BJ (cell line): ENCODE data around the gene GLDC. TPM values are rescaled to one million over a fixed set of nuclear protein-coding genes. Genes with fewer than 3 reads are reported as not detected.
"Not testable (repeated sequence)": the region's sequence is repeated elsewhere in the genome, so short reads cannot be mapped to it uniquely, and the experiment has no call there.

ENCODE experiments used
- CTCF ChIA-PET: fragments of 350-600 bp; formaldehyde crosslinking; extraction: SDS; loops from one replicate; lab custom pipeline; 2021; ENCODE audit warnings: antibody characterized with exemption, inconsistent platforms; lab: Yijun Ruan, JAX
- POLR2A ChIA-PET: fragments of 300-600 bp; sonication (Branson Sonifier 250); formaldehyde crosslinking; extraction: SDS; loops from one replicate; lab custom pipeline; 2021; ENCODE audit warnings: antibody characterized with exemption; lab: Charles Lee
- DNase-seq: peaks from one replicate; pipeline ENCODE4 v3.0.0-alpha.2; 2011; ENCODE audit warnings: low read depth
- H3K27me3 ChIP-seq: 2 replicates; pipeline ENCODE4 v1.6.0; 2011; ENCODE audit warnings: low read length; ENCODE audit not compliant: control insufficient read depth, insufficient read depth
- H3K36me3 ChIP-seq: 2 replicates; pipeline ENCODE4 v1.5.1; 2011; ENCODE audit warnings: low read length; ENCODE audit not compliant: control insufficient read depth, insufficient read depth
- H3K4me3 ChIP-seq: 2 replicates; pipeline ENCODE4 v1.5.1; 2011; ENCODE audit warnings: low read depth, mild to moderate bottlenecking, control low read depth, low read length
- CTCF ChIP-seq: IDR thresholded peaks from 2 replicates; pipeline ENCODE4 v1.5.1; 2011; ENCODE audit warnings: low read depth, mild to moderate bottlenecking, control low read depth, inconsistent platforms, low read length, moderate library complexity; ENCODE audit not compliant: insufficient read depth
- polyA plus RNA-seq: library from polyadenylated mRNA; depleted of rRNA; stranded (reverse); fragments of >200 nt; gene quantifications from 2 replicates; pipeline ENCODE4 v1.2.3, GENCODE V29; 2011

The GLDC gene
- polyA plus RNA-seq, 1 experiment = 0.28 TPM

DNA sequence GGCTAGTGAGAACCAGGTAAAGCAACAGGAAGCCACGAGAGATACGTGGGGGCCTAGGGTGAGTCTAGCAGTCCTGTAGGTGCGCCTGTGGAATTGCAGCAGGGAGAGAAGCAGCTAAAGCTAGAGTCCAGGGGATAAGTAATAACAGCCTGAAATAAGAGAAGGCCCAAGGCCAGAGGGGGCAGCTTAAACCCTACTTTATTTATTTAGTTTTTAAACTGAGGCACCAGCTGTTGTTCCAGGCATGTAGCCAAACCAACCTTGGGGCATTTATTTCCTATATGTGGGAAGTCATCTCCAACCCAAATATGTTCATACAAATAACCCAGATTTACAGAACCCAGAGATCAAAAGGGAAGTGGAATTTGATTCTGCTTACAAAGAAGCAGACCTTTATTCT is 93.5 kb downstream of the GLDC start:
- no peaks in the 10 kb centered on the region for H3K27me3 ChIP-seq
- TF ChIP-seq CTCF = peak; percentile 35
- no peaks in the 10 kb centered on the region for H3K36me3 ChIP-seq
- H3K4me3 ChIP-seq = no peak overlapping the region
- ChIA-PET CTCF (interaction anchor here (1.8 to 1.9 kb wide), 3 partner anchors 9 to 13 kb away, joined by 9 read pairs; no protein-coding TSS in a partner anchor), POLR2A (no interaction called here)
- peak; percentile 4 for DNase-seq

DNA sequence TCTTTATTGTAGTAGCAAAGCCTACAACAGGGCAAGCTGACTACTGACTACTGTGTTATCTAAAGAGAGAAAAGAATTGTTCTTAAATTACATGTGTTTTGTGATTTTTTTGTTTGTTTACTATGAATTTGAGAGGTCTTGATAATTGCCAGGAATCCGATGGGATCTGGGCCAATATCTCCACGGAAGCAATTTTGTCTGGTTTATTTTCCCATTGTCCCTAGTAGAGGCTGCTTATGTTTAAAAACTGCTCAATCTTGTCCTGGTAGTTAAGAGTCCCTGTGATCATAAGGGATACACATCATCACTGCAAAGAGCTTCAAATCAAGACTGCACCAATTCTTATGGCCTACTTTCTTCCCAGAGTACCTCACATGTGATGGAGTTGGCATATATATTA is 94.4 kb downstream of the GLDC start:
- TF ChIP-seq CTCF = no peak
- no peak overlapping the region for H3K4me3 ChIP-seq
- POLR2A ChIA-PET = no interaction called here
- H3K27me3 ChIP-seq = no peaks in the 10 kb centered on the region
- CTCF ChIA-PET = no interaction called here
- H3K36me3 ChIP-seq = no peaks in the 10 kb centered on the region
- no peak for DNase-seq

DNA sequence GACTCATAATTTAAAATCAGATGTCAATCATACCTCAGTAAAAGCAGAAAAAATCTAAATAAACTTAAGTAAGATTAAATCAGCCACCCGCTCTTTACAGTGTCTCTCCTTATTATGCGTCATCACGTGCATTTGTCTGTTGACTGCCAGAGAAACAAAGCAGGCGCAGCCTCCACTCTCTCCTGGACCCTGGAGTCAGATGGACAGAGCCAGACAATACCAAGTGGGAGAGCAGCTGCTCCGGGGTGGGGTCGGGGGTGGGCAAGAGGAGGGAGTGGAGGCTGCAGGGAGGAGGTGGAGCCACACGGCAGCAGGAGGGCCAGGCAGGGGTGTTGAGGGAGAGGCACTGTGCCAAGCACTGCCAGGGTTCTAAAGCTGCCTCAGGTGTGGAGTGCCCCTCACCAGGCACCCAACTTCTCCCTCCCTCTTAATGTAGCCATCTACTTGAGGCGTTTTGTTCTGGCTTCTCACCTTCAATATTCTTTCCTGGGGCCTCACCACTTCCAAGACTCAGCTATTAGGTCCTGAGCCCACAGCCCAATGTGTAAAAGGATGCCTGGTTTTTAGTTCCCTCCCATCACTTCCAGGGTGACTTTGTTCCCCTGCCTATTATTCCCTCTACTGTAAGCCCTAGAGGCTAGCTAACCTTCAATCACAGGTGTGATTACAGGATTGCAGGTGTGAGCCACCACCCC is 96.3 kb downstream of the GLDC start:
- no peak for DNase-seq
- ChIA-PET CTCF (interaction anchor here (0.8 kb wide), 1 partner anchor 29 kb away, joined by 4 read pairs; no protein-coding TSS in a partner anchor), POLR2A (no interaction called here)
- Histone ChIP-seq H3K36me3 (no peaks in the 10 kb centered on the region), H3K27me3 (no peaks in the 10 kb centered on the region), H3K4me3 (no peak overlapping the region)
- TF ChIP-seq CTCF = no peak

DNA sequence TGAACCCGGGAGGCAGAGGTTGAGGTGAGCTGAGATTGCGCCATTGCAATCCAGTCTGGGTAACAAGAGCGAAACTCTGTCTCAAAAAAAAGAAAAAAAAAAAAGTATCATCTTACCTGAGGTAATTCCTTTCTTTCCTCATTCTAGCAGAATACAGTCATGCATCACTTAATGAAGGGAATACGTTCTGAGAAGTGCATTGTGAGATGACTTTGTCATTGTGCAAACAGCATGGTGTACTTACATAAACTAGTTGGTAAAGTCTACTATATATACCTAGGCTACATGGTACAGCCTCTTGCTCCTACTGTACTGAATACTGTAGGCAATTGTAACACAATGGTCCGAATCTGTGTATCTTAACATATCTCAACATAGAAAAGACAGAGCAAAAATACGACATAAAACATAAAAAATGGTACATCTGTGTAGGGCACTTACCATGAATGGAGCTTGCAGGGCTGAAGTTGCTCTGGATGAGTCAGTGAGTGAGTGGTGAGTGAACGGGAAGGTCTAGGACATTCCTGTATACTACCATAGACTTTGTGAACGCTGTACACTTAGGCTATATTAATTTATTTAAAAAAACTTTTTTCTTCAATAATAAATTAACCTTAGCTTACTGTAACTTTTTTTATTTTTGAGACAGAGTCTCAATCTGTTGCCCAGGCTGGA is 100.4 kb downstream of the GLDC start:
- POLR2A ChIA-PET = no interaction called here
- no peak overlapping the region for H3K4me3 ChIP-seq
- TF ChIP-seq CTCF = no peak
- H3K27me3 ChIP-seq = peaks cover 3% of the 10 kb centered on the region; the same call in 1 of the 2 replicates
- DNase-seq = no peak
- CTCF ChIA-PET = interaction anchor here (0.7 kb wide), 1 partner anchor 20 kb away, joined by 3 read pairs; no protein-coding TSS in a partner anchor
- no peaks in the 10 kb centered on the region for H3K36me3 ChIP-seq

DNA sequence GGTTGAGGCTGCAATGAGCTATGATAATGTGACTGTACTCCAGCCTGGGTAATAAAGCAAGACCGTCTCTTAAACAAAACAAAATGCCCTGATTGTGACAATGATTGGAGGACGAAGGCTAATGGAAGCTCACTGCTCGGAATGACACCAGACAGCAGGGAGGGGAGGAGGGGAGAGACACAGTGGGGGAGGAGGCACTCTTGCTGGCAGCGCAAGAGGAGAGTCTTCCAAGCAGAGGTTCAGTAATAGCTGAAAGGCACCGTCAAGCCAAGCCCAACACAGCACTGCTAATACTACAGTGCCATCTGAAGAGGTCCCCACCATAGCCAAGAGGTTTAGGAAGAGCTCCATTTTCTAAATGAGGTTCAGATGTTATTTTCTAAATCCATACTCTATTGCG is 102.3 kb downstream of the GLDC start:
- ChIA-PET POLR2A (no interaction called here), CTCF (interaction anchor here (0.8 to 3.0 kb wide), 3 partner anchors 9 to 191 kb away, joined by 3 to 9 read pairs (median 3); no protein-coding TSS in a partner anchor)
- no peaks in the 10 kb centered on the region for H3K36me3 ChIP-seq
- TF ChIP-seq CTCF = no peak
- H3K27me3 ChIP-seq = peaks cover 3% of the 10 kb centered on the region; the same call in 1 of the 2 replicates
- no peak for DNase-seq
- H3K4me3 ChIP-seq = no peak overlapping the region

- POLR2A ChIA-PET = not testable (repeated sequence)
Observed at GRCh38 chr9:6542617-6543016, 102.9 kb downstream of the GLDC start.

More at GRCh38 chr9:6542617-6543016, 102.9 kb downstream of the GLDC start:
- not testable (repeated sequence) for H3K27me3 ChIP-seq, DNase-seq, H3K36me3 ChIP-seq, H3K4me3 ChIP-seq
- CTCF ChIA-PET = interaction anchor here (0.9 to 3.0 kb wide), 2 partner anchors 9 to 10 kb away, joined by 3 to 9 read pairs; no protein-coding TSS in a partner anchor
